GM12872 (cell line): ENCODE results near the gene CCL3.

Source experiments
- TF ChIP-seq, protein P1 (sequence below): IDR thresholded peaks from 3 replicates; pipeline ENCODE4 v1.5.1; 2011; ENCODE audit warnings: low read depth, mild to moderate bottlenecking, low read length, moderate library complexity; ENCODE audit not compliant: insufficient read depth

The CCL3 gene

DNA sequence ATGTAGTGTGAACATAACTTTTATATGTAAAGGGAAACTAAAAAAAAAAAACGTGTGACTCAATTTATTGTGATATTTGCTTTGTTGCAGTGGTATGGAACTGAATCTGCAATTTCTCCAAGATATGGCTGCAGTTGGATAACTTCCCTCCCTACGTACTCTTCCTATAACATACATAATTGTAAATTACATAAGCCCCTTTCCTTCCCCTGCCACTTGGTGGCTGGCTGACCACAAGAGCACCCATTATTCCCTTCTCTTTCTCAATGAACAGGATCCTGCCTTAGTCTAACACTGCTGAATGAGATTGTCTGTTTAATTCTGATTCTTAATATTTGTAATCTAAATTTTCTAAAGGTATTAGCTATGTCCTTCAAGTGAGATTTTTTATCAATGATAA, 41.5 kb upstream of the CCL3 start:
- TF ChIP-seq, protein P1, sequence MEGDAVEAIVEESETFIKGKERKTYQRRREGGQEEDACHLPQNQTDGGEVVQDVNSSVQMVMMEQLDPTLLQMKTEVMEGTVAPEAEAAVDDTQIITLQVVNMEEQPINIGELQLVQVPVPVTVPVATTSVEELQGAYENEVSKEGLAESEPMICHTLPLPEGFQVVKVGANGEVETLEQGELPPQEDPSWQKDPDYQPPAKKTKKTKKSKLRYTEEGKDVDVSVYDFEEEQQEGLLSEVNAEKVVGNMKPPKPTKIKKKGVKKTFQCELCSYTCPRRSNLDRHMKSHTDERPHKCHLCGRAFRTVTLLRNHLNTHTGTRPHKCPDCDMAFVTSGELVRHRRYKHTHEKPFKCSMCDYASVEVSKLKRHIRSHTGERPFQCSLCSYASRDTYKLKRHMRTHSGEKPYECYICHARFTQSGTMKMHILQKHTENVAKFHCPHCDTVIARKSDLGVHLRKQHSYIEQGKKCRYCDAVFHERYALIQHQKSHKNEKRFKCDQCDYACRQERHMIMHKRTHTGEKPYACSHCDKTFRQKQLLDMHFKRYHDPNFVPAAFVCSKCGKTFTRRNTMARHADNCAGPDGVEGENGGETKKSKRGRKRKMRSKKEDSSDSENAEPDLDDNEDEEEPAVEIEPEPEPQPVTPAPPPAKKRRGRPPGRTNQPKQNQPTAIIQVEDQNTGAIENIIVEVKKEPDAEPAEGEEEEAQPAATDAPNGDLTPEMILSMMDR = no peak

DNA sequence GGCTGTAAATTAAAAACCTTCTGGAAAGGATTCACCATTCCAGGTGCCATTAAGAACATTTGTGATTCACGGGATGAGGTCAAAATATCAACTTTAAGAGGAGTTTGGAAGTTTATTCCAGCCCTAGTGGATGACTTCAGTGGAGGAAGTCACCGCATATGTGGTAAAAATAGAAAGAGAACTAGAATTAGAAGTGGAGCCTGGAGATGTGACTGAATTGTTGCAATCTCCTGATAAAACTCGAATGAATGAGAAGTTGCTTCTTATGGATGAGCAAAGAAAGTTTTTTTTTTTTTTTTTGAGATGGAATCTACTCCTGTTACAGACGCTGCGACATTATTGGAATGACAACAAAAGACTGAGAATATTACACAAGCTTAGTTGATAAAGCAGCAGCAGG, 40.4 kb upstream of the CCL3 start:
- TF ChIP-seq, protein P1 = no peak

DNA sequence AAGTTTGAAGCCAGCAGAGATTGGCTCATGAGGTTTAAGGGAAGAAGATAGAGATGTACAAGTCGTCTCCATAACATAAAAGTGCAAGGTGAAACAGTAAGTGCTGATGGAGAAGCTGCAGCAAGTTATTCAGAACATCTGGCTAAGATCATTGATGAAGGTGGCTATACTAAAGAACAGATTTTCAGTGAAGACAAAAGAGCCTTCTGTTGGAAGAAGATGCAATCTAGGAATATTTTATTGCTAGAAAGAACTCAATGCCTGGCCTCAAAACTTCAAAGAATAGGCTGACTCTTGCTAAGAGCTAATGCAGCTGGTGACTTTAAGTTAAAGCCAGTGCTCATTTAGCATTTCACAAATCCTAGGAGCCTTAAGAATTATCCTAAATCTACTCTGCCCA, 39.7 kb upstream of the CCL3 start:
- TF ChIP-seq, protein P1 = no peak

DNA sequence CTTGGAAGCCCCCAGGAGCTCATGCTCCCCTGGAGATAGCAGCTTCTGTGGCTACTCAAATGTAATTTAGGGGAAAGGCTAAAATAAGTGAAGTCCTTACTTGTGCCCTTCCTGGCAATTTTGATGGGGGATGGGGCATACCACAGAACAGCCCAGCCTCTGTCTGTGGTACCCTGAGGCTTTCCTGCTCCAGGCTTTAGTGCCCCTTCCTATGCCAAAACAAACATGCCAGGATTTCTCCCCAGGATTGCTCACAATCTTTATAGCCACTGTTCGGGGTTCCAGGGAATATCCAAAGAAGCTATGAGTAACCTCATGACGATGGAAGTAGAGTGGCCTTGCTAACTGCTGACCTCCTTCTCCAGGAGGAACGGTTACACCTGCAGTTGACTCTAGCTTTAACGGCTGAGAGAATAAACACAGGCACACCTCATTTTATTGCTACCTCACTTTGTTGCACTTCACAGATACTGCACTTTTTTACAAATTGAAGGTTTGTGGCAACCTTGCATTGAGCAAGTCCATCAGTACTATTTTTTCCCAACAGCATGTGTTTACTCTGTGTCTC, 38.6 kb upstream of the CCL3 start:
- TF ChIP-seq, protein P1 = no peak

DNA sequence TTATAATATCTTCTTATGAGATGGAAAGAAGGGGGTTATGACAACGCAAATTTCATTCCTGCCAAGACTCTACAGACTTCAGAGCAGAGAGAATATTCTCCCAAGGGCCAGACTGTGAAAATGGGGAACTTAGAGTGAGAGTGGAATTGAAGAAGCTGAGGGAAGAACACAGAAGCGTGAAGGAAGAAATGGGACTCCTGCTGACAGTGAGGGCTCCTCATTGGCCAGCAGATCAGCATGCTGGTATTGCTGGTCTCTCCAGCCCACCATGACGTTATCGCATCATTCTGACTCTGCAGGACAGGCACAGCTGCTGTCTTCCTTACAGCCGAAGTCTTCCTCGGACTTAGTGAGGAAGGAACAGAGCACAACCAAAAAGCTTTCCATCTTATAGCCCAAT, 38.0 kb upstream of the CCL3 start:
- TF ChIP-seq, protein P1 = no peak

DNA sequence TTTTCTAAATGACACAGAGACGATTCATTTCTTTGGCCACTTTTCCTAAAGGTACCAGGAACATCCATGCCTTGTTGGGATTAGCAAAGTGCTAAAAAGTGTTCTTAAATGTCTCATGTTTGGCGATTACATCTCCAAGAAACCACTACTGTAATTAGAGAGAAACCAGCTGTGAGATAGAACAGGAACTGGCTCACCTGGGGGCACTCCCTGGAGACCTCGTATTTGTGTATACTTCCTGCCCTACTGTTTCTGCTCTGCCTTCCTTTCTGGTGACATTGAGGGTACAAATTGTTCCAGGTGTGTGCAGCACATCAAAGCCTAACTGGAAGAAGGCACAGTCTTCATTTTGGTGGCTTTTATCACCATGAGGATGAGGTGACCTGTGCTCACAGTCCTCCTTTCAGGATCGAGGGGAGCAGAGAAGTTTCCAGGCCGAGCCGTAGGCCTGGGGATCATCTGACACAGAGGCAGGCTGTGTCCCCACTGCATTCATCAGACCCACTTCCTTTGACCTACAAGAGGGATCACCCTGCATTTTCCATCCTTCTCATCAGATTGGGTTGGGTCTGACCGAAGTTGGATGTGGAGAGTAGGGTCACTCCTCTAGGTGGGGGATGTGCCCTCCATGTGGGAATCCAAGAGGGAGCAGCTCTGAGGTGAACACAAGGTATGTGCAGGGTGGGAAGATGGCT, 37.4 kb upstream of the CCL3 start:
- TF ChIP-seq, protein P1 = no peak

DNA sequence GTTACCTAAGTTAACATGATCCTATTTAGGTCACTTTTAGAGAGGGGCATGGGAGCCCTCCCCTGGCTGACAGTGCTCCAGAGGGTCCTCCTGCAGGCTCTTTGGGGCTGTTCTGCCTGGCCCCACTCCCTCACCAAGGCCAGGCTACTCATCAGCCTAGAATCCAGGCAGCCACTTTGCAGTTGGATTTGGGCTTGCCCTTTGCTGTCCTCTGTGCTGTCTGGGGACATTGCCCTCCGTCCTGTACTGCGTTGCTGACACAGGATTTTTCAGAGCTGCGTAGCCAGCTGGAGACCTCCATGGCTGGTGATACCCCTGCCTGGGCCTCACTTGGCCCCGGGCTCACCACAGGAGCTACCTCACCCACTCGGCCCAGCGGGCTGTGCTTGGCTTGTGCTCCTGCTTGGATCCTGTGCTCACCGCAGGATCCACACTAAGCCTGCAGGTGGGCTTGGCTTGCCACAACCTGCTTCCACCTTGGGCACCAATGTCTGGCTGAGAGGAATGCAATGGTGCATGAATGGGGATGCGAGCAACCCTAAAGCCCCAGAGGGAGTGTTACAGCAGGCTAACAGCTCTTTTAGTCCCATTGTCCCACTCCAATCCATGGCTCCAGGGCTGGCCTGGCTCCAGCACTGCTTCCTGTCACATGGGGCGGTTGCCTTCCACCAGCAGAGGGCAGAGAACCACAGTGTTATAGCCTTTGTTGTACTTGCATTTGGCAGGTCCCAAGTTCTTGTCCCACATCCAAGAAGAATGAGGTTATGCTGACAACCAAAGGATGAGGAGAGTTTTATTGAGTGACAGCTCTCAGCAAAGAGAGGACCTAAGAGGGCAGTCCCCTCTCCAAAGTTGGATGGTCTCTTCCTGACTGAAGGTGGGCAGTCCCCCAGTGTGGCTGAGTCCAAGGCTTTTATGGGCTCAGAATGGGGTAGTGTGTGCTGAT, 35.2 kb upstream of the CCL3 start:
- TF ChIP-seq, protein P1 = no peak
